IPS-18c (cell line): Measurements from ENCODE around the gene RTN4R.
"Not testable (repeated sequence)": the region's sequence is repeated elsewhere in the genome, so short reads cannot be mapped to it uniquely, and the experiment has no call there.

Experiments
- H3K4me3 ChIP-seq: 2 replicates; pipeline ENCODE4 v1.7.0; 2013; ENCODE audit warnings: low read depth, mild to moderate bottlenecking, low read length, moderate library complexity; ENCODE audit not compliant: insufficient read depth
- H3K9me3 ChIP-seq: one replicate; pipeline ENCODE4 v1.6.1; 2013; ENCODE audit warnings: mild to moderate bottlenecking, low read length, moderate library complexity; ENCODE audit not compliant: control insufficient read depth, insufficient read depth

Gene RTN4R

DNA sequence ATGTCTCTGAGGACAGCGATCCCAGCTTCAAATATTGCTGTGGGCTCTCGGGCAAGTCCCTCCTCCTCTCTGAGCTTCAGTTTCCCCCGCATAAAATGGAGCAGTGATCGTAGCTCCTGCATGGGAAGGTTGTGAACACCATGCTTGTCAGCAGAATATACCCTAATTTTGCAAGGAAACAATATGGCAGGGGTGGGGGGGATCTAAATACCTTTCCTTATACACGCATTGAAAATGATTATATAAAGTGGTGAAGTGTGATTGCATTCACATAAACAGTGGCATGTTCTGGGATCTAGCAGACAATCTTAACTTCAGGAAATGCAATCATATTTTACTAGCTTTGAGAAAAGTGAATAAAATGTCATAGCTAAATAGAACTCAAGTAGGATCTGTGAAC lies 24.0 kb upstream of the RTN4R start:
- Histone ChIP-seq H3K9me3 (no peaks in the 10 kb centered on the region), H3K4me3 (no peak overlapping the region)

DNA sequence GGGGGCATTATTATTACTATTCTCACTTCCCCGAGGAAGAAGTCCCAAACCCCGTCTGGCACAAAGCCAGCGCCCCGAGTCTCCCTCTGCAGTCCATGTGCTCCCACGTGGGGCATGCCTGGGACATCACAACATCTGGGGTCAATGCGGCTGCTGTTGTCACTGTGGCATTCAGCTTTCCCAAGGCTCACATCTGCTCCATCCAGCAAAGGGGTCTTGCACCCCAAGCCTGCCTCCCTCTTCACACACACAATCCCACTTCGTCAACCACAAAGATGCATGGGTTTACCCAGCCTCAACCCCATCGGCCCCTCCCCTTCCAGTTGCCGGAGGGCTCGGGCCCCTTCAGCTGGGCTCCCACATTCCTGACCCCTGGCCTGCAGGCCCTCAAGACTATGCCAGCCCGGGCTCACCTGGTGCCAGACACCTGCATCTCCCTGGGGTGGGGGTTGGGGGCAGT lies 23.5 kb upstream of the RTN4R start:
- H3K9me3 ChIP-seq: no peaks in the 10 kb centered on the region

DNA sequence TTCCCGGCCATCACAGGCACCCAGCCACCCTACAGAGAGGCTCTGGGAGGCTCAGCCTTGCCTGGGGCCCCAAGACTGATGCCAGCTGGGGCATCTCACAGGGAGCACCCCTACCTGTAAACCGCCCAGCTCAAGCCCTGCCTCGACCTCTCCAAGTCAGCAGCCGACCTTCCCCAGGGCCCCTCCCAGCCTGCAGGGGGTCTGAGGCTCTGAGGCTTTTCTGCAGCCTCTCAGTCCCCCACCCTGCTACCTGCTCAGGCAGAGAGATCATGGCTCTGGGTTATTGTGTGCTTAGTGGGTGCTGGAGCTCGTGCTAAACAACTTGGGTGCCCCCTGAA lies 23.1 kb upstream of the RTN4R start:
- Histone ChIP-seq H3K4me3 (no peak overlapping the region), H3K9me3 (no peaks in the 10 kb centered on the region)

More for the DNA sequence above, 23.5 kb upstream of the RTN4R start:
- no peak overlapping the region for H3K4me3 ChIP-seq

DNA sequence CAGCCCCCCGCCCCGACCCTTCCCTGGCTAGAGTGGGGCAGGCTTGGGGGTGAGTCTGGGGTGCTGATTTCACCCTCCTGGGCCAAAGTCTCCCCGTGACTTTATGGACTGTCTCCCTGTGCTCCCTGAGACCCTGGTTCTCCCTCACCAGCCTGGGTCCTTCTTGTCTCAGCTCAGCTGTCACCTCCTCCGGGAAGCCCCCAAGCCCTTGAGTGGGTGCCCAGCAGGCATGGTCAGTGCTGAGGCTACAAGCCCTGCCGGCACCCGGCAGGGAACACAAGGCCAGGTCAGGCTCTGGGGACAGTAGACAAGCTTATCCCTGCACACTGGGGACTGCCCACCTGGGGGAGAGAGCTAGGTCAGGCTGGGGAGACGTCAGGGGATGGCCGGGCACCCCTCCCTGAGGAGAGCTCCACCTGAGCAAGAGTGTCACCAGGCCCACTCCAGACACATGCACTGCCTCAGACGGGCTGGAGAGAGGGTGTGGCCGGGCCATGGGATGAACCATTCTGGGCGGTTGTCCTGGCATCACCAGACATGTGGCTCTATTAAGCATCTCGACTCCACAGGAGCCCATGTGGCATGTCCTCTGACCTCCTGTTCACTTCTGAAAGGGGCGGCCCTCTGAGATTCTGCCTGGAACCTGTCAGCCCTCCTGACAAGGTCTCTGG lies 22.6 kb upstream of the RTN4R start:
- H3K4me3 ChIP-seq: no peak overlapping the region
- H3K9me3 ChIP-seq: no peaks in the 10 kb centered on the region

GRCh38 chr22:20290045-20290392 lies 21.9 kb upstream of the RTN4R start:
- H3K4me3 ChIP-seq: no peak overlapping the region

DNA sequence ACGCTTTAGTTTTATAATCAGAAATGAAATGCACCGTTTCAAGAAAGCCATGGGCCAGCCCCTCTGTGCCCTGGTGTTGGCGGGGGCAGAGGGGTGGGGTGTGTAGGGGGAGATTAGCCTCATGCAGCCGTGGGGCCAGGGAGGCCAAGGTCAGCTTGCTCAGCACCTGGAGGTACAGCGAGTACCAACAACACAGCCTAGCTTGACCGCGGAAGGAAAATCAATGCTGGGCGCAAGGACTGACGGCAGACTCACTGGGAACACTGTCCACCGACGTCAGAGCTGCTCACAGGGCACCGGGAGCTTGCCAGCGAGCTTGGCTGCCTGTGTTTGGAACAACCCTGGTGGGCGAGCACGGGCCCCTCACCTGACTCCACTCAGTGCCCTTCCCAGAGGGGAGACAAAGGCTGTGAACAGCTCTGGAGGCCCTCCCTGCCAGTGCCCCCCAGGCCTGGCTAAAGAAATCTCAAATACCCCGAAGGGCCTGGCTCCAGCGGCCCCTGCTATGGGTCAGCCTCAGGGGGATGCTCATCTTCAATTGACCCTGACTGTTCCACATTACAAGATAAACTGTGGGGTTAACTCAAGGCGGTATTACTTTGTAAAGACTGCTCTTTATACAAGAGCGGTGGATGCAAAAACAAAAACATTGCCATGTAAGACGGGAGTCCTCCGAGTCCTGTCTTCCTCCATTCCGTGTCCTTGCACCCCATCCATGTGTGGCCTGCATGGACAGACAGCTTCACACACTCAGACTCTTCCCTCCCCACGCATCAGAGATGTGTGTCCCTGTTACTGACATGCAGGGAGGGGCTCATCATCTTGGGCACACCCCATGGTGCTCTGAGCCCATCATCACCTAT lies 21.3 kb upstream of the RTN4R start:
- not testable (repeated sequence) for H3K9me3 ChIP-seq, H3K4me3 ChIP-seq

More at GRCh38 chr22:20290045-20290392, 21.9 kb upstream of the RTN4R start:
- no peaks in the 10 kb centered on the region for H3K9me3 ChIP-seq

DNA sequence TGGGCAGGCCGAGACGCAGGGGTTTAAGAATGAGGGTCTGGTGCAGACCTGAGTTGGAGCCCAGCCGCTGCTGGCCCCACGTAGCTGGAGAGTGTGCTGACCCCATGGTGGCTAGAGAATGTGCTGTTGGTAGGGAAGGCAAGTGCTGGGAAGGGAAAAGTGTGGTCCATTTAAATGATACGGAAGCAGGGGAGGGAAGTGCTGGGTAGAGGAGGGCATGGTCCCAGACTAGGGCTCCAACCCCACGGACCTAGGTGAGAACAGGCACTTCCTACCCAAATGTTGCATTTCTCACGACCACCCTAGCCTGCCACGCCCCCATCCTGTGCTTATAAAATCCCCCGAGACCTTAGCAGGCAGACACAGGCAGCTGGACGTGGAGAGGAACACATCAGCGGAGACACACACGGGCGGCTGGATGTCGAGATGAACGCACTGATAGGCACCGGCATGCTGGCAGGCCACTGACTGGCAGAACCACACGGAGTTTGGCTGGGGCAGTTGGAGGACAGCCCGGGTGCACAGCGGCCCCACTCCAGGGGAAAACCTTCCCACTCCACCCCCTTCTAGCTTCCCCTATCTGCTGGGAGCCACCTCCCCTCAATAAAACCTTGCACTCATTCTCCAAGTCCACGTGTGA lies 18.8 kb upstream of the RTN4R start:
- H3K4me3 ChIP-seq, H3K9me3 ChIP-seq: not testable (repeated sequence)

DNA sequence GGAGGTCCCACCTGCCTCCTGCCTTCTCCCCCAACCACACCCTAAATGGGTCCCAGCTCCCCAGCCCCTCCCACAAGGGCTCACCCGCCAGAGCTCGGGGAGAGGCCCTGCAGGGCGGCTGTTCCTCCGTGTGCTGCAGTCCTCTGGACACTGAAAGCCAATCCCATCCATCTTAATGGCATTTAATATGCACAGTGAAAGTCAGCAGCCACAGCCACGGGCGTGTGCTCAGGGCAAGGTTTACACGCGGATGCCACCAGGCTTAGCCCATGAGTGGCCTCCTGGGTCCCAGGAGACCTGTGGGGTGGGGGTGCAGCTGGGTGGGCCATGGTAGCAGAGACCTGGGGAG lies 18.2 kb upstream of the RTN4R start:
- not testable (repeated sequence) for H3K4me3 ChIP-seq, H3K9me3 ChIP-seq

- H3K9me3 ChIP-seq, H3K4me3 ChIP-seq: not testable (repeated sequence)
These were observed 17.6 kb upstream of the RTN4R start for GRCh38 chr22:20285473-20286311.

DNA sequence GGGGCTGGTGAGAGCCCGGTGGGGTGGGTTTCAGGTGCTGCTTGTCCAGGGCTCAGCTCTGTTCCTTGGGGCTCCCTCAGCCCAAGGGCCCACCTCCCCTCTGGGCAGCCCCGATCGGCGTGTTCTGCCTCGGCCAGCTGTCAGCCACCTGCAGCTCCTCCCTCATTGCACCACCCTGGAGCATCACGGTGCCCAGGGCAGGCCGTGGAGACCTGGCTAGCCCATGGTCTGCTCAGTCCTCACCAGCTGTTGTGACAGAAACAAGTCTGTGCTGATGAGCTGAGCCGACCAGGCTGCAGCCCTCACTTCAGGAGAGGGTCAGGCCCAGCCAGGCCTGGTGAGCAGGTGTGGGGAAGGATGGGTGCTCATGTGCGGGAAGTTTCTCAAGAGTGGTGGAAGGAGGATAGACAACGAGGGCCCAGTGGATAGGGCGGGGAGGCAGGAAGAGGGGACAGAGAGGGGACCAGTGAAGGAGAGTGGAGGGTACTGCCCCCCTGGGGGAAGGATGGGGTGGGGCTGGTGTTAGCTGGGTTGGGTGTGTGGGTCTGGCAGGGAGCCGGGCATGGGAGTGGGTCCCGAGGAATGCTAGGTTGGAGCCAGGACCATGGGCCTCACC lies 16.5 kb upstream of the RTN4R start:
- Histone ChIP-seq H3K9me3 (no peaks in the 10 kb centered on the region), H3K4me3 (no peak overlapping the region)

DNA sequence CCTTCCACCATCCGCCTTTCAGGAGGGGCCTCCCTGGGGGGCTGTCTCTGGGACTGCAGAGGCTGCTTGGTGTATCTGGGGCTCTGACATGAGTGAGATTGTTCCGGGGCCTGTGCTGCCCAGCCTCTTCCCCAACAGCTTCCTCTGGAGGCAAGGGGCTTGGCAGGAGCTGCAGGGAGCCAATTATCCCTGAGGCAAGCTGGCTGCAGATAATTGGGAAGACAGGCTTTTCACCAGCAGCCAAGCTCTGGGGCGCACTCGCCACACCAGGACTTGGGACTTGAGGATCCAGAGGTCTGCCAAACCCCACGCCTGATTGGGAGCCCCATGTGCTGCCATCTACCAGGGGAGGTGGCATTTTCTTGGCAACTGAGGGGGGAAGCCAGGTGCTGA lies 15.6 kb upstream of the RTN4R start:
- Histone ChIP-seq H3K4me3 (no peak overlapping the region), H3K9me3 (no peaks in the 10 kb centered on the region)

- Histone ChIP-seq H3K4me3 (no peak overlapping the region), H3K9me3 (no peaks in the 10 kb centered on the region)
These were observed 15.0 kb upstream of the RTN4R start for GRCh38 chr22:20282901-20283673.

DNA sequence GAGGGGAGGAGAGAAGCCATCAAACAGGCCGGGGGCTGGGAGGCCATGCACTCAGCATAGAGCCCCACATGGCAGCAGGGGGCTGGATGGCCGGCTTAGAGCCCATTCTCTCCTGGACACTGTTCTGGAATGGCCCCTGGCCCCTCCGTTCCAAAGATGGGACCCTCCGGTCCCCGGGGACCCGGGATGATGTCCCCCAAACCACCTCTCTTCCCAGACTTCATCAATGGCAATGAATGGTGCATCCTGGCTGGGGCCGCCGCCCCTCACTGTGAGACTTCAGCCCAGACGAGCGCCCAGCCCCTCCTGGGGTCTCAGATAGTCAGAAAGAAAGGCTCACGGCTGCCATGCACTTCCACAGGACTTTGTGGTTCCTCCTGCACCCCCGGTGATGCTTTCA lies 13.8 kb upstream of the RTN4R start:
- no peaks in the 10 kb centered on the region for H3K9me3 ChIP-seq
- no peak overlapping the region for H3K4me3 ChIP-seq

DNA sequence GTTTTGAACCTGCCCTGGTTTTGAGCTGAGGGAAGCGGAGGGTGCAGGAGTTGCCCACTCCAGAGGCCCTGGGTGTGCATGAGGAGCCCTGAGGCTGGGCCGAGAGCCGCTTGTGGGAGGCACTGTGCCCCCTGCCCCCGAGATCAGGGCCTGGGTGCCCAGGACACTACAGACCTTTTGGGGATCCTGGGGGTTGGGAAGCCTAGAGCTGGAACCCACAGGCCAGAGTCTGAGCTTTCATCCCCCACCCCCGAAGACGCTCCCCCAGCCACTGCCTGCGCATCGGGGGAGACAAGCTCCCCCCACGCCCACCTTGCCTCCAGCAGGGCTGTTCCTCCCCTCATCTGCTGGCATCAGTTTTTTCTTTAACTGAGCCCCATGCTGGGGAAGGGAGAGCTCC lies 13.4 kb upstream of the RTN4R start:
- H3K9me3 ChIP-seq, H3K4me3 ChIP-seq: not testable (repeated sequence)

GRCh38 chr22:20280866-20281265 lies 12.7 kb upstream of the RTN4R start:
- Histone ChIP-seq H3K9me3 (no peaks in the 10 kb centered on the region), H3K4me3 (no peak overlapping the region)

- not testable (repeated sequence) for H3K9me3 ChIP-seq, H3K4me3 ChIP-seq
These were observed 12.0 kb upstream of the RTN4R start for GRCh38 chr22:20280163-20280562.
